GM19372 (cell line): ENCODE measurements around the gene MAU2.
A peak's percentile ranks its signal among the peaks of the same experiment; 100 is the strongest.
"Not testable (repeated sequence)": the region's sequence is repeated elsewhere in the genome, so short reads cannot be mapped to it uniquely, and the experiment has no call there.

ENCODE experiments used
- ATAC-seq: cut with Tn5 transposase; IDR thresholded peaks from one replicate; pipeline ENCODE4 v1.9.1; 2021; ENCODE audit warnings: mild to moderate bottlenecking, low read depth, moderate library complexity; ENCODE audit not compliant: unreplicated experiment

Gene MAU2

DNA sequence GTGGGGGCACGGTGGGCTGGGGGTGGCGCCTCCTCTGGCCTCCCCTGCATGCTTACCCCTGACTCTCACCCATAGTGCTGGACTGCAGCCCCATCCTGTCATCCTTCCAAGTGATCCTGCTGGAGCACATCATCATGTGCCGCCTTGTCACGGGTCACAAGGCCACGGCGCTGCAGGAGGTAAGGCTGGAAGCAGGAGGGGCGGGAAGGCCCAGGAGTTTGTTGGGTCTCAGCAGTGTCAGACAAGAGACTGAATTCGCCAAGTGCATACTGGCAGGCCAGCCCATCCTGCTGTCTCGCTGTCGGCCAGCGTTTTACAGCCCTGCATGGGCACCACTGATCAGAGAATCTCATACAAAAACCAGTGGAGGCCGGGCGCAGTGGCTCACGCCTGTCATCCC lies 23.1 kb downstream of the MAU2 start:
- no peak for ATAC-seq

DNA sequence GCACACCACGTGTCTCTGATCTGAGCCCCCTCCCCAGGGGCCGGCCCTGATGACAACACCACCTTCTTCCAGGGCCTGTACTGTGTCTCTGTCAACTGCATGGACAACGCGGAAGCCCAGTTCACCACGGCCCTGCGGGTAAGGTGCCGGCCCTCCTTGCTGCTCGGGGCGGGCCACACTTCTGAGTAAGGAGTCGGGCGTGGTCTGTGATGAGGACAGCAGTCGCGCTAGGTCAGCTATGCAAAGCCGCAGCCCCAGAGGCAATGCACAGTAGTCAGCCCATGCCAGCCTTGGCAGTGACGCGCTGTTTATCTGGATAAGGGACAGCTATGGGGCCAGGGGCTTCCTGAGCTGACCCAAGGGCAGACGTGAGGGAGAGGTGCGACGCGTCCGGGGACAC lies 24.6 kb downstream of the MAU2 start:
- no peak for ATAC-seq

DNA sequence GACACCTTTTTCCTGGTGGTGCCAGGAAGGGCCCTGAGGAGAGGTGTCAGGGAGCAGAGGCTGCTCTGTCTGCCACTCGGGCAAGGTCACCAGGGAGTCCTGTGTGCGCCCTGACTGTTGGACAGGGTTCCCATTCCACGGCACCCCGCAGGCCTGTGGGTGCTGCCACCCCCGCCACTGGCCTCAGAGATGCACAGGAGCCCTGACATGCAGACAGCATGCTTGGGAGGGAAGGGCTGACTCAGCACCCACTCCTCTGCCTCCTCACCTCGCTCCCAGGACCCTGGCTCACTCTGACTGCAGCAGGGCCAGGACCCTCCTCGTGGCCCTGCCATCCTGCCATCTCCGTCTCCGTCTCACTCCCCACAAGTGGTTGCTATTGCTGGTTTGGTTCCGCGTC lies 25.3 kb downstream of the MAU2 start:
- ATAC-seq = no peak

DNA sequence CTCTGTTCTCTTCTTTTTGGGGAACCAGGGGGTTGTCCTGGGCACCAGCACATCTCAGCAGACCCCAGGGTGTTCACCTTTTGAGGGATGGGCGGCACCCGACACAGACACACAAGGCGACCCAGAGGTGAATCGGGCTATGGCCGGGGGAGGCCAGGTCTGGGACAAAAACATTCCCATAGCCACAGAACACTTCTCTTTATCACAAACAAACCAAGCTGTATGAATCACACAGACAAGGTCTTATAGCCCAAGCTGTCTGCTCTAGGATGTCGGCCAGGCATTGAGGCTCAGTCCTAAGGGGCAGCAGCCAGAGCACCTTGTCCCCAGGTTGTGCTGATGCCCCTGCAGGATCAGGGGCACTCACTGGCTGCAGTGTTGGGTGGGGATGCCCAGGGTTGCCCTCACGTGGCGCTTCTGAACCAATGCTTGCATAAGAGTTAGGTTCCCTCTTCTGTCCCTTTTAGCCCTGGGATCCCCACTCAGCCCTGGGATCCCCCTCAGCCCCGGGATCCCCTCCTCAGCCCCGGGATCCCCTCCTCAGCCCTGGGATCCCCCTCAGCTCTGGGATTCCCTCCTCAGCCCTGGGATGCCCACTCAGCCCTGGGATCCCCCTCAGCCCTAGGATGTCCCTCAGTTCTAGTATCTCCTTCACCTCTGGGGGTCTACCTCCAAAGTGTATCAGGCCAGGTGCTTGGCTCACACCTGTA lies 26.9 kb downstream of the MAU2 start:
- ATAC-seq = no peak

DNA sequence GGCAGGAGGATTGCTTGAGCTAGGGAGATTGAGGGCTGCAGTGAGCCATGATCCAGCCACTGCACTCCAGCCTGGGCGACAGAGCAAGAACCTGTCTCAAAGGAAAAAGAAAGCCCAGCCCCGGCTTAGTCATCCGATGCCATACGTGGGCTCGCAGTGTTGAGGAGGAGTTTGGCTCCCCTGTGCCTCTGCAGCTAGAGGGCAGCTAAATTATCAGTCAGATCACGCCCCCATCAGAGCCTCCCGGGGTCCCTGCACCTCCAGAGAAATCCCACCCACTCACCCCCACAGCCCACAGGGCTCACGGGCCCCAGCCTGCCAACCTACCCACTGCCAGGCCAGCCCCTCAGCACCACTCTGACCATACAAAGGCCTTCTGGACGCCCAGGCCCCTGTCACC lies 27.6 kb downstream of the MAU2 start:
- ATAC-seq = no peak

DNA sequence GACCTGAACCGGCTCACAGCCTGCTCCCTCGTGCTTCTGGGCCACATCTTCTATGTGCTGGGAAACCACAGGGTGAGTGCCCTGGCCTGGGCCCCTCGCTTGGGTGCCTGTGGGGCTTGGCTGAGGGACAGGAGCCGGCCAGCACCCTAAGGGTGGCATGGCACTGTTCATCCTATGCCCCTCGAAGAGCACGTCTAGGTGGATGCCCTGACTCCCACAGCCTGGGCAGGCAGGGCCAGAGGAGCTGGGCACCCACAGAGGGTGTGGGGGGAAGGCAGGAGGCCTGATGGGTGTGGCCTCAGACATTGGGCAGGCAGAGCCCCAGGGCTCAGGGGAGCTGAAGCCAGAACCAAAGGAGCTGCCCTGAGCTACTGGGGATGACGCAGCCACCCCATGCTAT lies 28.7 kb downstream of the MAU2 start:
- ATAC-seq = no peak

DNA sequence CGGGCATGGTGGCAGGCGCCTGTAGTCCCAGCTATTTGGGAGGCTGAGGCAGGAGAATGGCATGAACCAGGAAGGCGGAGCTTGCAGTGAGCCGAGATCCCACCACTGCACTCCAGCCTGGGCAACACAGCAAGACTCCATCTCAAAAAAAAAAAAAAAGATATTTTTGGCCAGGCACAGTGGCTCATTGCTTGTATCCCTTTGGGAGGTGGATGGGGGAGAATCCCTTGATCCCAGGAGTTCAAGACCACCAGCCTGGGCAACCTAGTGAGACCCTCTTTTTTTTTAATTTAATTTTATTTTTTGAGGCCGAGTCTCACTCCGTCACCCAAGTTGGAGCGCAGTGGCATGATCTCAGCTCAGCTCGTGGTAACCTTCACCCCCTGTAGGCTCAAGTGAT lies 30.1 kb downstream of the MAU2 start:
- not testable (repeated sequence) for ATAC-seq

DNA sequence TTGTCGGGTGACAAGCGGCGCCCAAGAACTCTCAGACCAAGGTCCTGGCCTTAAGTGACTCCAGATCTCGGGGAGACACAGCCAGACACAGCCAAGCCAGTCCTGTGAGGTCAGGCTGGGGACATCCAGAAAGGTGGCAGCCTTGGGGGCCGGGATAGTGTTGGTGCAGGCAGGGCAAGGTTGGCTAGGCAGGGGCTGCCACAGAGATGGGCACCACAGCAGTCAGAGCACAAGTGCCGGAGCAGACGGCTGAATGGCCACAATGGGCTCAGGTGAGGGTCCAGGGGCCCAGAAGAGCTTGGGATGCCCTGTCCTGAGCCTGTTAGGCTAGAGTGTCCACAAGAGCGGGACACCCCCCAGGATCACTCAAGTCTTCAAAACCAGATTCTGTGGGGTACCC lies 32.2 kb downstream of the MAU2 start:
- ATAC-seq = no peak

DNA sequence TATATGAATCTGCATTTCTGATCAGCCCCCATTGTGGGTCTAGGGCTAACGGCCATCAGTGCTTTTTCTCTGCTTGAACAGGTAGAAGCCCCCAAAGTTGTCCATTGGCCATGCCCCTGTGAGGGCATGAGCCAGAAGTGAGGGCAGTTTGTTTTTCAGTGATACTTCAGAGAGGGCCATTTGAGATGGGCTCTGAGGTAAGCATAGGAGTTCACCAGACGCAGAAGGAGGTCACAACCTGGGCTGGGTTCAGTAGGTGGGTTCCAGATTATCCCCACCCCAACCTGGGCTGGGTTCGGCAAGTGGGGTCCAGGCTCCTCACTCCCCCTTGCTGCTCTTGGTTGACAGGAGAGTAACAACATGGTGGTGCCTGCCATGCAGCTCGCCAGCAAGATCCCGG lies 33.4 kb downstream of the MAU2 start:
- no peak for ATAC-seq

DNA sequence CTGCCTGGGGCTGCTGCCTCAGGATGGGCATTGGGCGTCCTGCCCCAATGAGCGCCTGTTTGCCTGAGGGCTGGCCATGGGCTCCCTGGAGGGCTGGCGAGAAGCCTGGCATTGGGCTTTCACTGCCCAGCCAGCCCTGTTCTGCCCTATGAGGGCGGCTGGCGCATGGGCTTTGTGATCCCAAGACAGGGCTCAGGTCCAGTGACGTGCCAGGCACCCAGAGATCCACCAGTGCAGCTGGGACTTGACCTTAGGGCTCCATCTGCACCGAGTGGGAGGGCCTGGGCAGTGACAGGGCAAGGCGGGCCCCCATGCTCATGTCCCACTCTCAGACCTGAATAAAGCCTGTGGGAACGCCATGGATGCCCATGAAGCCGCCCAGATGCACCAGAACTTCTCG lies 34.3 kb downstream of the MAU2 start:
- ATAC-seq = no peak

DNA sequence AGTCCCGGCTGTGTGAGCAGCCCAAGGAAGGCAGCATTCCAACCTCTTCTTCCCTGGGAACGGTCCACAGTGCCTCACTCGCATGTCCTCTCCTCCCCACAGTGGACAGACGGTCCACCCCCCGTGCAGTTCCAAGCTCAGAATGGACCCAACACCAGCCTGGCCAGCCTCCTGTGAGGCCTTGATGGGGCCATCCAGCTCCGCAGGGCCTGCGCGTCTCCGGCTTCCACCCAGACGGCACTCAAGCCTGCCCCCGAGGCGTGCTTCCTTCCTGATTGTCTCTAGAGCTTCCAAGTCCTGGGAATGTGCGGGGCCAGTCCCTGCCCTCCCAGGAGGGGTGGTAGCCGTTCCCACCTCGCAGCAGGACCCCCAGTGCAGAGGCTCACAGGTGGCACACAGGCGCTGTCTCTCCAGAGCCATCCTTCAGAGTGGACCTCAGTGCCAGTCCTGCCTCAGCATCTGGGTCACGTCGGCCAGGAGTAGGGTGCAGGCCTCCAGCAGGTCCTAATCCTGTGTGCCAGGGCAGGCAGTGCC lies 35.0 kb downstream of the MAU2 start:
- no peak for ATAC-seq

DNA sequence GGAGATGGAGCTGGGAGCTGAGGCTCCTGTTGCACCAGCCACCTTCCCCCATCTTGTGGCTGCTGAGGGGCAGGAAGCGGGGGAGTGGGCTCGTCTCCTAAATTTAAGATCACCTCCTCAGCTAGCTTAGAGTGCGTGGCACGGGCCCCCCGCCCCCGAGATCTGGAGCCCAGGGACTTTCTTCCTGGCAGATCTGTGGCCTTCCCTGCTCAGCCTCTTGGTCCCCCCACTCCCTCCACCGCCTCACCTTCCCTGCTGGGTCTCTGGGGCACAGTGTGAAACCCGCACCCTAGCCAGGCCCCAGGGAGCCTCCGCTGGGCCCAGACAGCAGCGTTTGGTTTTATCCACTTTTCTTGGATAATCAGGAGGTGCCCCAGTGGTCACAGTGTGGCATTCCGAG lies 35.9 kb downstream of the MAU2 start:
- ATAC-seq = no peak

DNA sequence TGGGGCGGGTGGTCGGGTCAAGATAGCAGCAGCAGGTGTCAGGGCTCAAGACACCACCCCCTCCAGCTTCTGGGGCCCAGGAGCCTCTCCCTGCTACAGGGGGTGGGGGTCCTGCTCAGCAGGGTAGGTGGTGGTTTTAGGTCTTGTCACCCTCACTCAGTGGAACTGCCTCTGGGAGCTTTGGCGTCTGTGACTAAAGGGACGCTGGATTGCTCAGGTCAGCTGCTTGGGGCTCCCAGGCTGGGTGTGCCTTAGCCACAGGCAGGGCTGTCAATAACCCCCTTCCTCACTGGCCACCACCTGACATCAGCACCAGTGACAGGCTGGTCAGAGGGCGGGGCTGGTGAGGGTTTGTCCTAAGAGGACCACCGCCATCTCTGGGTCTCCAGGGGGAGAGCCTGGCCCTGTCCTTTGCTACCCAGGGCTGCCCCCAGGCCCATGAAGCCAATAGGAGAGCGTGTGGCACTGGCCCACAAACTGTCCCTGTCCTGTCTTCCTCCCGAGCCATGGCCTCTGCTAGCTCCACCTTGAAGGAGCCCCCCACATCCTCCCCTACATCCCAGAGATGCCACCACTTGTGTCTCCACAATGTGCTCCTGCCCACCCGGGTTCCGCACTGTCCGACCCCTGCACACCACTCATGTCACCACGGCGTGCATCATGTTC lies 36.4 kb downstream of the MAU2 start:
- no peak for ATAC-seq

DNA sequence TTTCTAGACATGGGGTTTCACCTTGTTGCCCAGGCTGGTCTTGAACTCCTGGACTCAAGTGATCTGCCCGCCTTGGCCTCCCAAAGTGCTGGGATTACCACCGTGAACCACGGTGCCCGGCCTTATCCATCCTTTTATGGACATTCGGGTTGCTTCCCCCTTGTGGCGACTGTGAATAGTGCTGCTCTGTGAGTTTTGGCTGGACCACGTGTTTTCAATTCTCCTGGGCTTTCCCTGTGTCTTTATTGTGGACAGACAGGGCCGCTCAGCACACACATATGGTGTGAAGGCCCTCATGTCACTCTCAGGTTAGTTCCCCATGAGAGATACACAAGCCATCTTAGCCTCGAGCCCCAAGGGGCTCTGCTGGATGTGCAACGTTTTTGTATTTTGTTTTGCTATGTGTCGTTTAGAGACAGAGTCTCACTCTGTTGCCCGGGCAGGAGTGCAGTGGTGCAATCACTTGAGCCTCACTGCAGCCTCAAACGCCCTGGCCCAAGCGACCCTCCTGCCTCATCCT lies 40.5 kb downstream of the MAU2 start:
- peak; percentile 73 for ATAC-seq

DNA sequence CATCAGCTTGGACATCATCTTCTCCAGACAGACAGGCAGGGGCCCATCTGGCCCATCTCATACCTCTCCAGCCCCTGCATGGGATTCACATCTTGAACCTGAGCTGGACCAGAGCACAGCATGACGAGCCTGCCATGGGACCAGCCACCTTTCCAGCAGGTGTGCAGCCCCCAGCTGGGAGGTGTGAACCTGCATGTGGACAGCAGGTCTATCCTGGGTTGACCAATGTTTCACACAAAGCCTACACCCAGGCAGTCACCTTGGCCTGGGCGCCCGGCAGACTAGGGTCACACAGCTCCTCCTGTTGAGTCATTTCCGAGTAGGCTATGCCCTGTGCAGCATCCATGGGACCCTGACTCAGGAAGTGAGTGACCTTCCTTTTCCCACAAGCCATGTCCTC lies 41.4 kb downstream of the MAU2 start:
- ATAC-seq = no peak

DNA sequence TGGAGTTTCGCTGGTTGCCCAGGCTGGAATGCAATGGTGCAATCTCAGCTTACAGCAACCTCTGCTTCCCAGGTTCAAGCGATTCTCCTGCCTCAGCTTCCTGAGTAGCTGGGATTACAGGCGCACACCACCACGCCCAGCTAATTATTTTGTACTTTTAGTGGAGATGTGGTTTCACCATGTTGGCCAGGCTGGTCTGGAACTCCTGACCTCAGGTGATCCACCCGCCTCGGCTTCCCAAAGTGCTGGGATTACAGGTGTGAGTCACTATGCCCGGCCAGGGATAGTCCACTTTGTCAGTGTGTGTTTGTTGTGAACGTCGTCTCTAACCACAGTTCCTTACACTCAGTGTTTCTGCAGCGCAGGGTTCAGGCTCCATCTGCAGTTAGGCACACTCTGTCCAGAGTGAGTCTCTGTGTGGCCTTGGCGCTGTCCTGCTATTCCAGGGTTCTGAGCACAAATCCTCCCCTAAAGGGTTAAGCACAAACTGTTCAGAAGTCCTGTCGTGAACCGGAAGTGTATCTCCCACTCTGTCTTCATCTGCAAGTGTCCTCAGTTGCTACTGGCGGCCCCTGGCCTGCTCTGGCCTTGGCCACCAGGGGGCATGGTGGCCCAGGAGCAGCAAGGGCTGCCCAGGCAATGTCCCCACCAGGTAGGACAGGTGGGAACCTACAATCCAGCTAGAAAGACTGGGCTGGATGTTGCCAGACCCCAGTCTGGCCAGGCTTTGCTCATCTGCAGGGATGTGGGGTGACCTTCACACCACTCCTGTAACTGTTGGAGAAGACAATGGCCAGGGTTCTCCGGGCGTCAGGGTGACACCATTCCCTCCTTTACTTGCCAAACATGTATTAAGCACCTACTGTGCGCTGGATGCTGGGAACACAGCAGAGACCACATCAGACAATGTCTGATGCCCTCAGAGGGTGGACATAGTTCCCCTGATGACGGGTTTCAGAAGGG lies 46.1 kb downstream of the MAU2 start:
- ATAC-seq = peak; percentile 84

DNA sequence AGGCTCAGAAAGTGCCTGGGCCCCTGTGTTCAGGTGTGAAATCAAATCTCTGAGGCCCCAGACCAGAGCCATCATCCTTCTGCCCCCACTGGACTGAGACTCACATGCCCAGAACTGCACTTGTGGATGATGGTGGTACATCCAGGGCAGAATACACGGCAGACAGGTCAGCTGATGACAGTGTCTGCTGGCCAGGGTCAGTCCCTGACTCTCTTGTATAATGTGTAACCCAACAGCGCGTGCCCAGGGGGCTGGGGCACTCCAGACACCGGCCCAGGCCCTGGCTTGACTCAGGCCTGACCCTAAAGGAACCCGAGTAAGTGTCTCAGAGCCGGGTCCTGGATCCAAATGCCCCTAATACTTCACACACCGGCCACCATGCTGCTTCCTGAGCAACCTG lies 47.5 kb downstream of the MAU2 start:
- ATAC-seq = no peak

DNA sequence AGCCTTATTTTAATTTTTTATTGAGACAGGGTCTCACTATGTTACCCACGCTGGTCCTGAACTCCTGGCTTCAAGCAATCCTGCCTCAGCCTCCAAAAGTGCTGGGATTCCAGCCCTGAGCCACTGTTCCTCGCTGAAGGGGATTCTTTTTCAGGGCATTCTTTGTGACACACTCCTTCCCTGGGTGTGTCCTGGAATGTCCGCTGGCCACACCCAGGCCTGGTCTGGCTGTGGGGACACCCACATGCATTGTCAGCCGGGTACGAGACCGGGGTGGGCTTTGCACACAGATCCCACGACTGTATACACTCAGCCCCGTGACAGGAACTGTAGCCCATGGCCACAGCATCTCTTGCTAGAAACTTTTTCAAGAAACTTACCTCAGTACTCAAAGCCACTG lies 50.4 kb downstream of the MAU2 start:
- ATAC-seq = no peak

DNA sequence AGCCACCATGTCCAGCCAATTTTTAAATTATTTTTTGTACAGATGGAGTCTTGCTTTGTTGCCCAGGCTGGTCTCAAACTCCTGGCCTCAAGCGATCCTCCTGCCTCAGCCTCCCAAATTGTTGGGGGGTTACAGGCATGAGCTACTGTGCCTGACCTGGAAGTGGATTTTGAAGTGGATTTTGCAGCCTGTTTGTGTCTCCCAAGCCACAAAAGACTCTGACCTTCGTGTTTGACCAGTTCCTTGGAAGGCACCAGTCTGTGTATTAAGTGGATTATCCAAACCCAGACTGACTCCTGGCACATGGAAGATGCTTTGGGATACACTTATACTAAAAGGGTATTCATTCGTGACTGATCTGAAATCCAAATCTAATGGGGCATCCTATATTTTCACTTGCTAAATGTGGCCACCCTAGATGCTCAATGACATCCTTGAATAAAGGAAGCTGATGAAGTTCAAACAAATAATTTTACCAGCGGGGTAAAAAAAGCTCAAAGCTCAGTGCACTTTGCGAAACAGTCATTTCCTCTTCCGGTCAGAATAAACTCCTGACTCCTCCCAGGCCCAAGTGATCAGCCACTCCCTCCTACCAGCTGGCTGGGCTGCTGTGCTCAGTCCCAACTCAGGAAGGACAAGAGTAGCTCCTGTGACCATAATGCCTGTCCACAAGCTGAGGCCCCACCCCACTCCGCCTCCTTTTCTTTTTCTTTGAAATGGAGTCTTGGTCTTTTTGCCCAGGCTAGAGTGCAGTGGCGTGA lies 52.2 kb downstream of the MAU2 start:
- ATAC-seq = peak; percentile 96

DNA sequence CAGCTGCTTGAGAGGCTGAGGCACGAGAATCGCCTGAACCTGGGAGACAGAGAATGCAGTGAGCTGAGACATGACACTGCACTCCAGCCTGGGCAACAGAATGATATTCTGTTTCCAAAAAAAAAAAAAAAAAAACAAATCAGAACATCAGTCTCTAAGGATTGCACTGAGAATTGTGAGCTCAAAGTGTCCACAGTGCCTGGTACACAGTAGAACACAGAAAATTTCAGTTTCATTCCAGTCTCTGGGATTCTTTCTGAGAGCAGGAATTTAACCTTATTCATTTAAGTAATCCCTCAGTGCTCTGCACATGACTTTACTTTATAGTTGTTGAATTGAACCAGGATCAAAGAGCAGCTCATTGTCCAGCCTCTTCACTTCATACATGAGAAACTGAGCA lies 58.9 kb downstream of the MAU2 start:
- ATAC-seq = no peak
